Activated CD4-positive, alpha-beta T cell treated with anti-CD3 and anti-CD28 coated beads, Interleukin-2, amount 50 U/mL, for 16 hours (primary cell): ENCODE measurements around the gene BTBD9.

Experiments used
- DNase-seq: peaks from one replicate; pipeline ENCODE4 v3.0.0-alpha.2; 2020

Gene BTBD9

DNA sequence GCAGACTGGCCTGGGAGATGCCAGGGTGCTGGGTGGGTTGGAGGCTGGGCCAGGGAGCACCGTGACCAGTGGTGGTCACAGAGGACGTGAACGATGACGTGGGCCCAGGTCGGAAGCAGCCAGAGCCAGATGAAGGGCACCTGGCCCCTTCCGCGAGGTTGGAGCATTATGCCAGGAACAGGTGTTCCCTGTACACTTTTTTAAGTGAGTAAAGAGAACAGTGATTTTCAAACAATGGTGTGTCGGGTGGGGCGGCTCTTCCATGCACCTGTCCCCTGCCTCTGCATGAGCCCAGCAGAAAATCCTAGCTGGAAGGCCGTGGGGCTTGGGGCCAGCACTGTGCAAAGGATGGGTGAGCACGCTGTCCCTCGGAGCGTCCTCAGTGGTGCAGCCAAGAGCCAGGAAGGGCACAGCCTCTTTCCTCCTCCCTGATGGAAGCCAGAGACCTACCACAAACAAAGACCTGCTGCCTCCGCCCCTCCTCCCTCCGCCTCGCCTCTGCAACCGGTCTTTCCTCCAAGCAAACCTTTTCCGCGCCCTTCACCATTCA lies 469.7 kb downstream of the BTBD9 start:
- no peak for DNase-seq

DNA sequence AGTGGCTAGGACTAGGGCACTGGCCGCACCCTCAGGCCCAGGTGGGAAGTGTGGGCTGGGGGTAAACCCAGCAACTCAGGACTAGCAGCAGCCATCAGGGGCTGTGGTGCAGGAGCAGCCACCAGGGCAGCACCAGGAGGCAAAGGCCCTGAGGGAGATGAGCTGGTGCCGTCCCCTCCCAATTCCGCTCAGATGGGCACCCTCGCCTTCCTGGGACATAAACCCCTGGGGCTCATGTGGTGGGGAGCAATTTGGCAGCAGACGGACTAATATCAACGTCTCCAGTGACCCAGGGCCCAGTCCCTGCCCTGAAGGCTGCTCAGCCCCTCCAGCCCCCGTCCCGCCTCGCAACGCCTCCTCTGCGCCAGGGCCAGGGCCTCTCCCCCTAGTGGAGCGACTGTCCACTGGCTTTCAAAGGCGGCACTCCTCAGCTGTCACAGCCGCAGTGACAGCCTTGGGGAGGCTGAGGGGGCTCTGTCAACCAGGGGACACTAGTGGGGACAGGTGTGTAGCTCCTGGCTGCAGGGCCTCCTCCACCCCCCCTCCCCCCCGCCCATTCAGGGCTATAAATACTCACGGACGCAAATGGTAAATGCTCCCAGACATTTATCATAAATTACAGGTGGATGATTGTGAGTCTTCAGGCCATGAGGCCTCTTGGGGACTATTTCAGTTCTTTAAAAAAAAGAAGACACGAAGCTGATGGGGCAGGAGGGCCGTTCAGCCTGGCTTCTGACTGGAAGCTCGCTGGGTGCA lies 470.3 kb downstream of the BTBD9 start:
- DNase-seq: no peak

DNA sequence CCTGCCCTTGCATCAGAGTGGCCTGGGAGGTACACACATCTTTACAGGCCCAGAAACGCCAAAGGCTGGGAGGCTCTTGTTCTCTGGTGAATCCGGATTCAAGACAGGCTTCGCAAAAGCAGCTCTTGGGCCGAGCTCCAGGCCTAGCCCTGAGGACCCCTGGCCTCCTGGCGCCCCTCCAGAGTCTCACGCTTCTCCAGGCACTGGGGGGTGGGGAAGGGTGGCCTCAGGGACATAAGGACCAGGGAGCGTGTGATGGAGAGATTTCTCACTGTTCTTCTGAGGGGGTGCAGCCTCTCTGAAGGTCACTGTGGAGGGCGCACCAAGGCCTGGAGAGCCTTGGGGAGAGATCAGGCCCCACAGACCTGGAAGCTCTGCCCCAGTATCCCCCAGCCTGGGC lies 471.0 kb downstream of the BTBD9 start:
- no peak for DNase-seq

DNA sequence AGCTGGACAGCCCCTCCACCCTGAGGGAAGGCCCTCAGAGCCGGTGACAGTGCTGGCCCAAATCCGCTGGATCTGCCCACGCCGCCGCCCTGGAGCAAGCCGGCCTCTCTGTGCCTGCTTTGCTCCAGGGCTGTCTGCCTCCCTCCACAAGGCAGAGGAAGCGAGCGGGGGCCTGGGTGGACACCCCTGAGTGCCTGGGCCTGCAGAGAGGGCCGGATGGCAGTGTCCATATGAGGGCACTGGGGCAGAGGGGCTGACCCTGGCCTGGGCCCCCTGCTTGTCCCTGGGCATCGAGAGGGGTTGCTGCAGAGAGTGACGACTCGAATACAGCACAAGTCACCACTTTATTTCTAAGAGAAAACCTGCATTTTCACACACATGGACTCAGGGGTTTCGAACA lies 471.6 kb downstream of the BTBD9 start:
- DNase-seq: no peak

GRCh38 chr6:38167598-38167997 lies 472.1 kb downstream of the BTBD9 start:
- DNase-seq: no peak

GRCh38 chr6:38166411-38167240 lies 473.1 kb downstream of the BTBD9 start:
- no peak for DNase-seq

GRCh38 chr6:38164671-38165108 lies 475.0 kb downstream of the BTBD9 start:
- DNase-seq: no peak

DNA sequence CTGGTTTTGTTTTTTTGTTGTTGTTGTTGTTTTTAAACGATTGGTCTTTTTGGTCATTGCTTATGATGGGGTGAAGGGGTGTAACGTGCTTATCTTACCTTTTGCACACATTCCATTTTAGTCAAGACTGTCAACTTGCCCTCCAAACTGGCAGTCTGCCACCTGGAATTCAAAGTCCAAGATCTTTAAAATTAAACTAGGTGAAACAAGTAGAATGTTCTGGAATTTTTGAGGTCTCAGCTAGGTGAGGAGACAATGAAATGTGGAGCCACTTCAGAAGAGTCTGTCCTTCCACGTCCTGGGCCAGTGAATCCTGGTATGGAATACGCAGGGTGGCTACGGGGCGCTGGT lies 475.6 kb downstream of the BTBD9 start:
- no peak for DNase-seq

DNA sequence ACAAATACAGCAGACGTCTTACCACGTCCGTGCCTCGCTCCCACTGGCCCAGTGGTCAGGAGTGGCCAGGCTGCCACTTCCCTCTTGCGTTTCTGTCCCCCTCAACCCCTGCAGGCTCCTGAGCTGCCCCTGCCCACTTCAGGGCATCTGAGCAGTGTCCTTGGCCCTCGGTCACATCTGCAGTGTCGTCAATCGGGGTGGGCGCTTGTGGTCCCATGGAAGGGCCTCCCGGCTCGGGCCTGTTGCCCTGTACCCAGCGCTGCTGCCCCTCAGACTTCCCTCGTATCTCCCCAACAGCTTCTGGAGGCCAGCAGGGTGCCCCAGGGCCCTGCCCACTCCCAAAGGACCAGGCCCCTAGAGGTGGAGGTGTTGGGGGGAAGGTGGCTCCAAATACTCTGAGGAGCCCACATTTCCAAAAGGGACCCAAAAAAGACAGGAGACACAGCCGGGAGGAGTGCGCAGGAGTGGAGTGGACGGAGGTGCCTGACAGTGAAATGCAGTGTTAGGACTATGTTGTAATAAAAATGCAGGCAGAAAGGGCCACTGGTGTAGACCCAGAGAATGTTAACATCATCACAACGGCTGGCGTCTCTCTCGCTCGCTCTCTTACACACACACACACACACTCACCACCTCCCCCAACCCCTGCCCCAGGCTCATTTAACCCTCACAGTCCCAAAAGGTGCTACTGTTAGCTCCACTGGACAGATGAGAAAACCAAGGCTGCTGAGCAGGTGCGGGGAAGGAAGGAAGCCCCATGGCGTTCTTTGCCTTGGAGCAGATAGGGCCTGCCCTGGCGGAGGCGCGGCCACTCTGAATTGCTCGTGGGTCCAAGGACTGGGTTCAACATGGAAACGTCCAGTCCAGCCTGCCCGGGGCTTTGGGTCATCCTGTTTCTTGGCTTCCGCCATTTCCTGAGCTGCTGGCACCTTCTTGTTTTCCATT lies 476.3 kb downstream of the BTBD9 start:
- no peak for DNase-seq

DNA sequence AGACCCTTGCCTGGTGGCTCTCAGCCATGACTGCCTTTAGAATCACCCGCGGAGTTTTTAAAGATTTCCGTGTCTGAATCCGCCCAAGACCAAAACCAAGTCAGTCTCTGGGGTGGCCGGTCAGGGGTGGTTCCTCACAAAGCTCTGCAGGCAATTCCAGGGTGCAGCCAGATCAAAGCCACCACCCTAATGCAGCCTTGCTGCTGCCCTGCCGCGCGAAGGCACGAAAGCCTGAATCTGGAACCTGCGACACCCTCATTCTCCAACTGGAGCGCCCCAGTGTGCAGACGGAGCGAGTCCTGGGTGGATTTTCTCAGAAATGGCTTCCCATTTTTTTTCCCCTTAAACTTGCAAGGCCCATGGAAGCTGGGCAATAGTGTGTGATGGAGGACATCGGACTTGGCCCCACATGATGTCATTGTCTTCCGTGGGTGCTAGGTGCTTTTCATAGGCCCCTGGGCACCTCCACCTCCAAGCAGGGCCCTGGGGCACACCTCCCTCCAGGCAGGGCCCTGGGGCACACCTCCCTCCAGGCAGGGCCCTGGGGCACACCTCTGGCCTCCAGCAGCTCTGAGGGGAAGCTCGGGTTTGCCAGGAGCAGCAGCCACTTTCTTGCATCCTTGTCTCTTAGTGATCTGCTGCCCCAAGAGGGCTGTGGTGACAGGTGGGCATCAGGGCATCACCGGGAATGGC lies 477.1 kb downstream of the BTBD9 start:
- DNase-seq: no peak

GRCh38 chr6:38161754-38162492 lies 477.8 kb downstream of the BTBD9 start:
- DNase-seq: no peak

DNA sequence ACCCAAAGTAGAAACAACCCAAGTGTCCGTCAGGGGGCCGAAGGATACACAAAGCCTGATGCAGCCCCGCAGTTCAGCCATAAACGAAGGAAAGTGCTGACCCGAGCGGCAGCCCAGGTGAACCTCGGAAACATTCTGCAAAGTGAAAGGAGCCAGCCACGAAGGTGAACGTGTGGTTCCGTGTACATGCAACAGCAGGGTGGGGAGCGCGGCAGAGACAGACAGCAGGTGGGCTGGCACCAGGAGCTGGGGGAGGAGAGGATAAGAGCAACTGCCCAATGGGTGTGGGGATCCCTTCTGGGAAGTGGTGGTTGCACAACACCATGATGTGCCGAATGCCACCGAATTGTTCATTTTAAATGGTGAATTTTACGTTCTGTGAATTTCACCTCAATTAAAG lies 478.4 kb downstream of the BTBD9 start:
- no peak for DNase-seq

- no peak for DNase-seq
Measured at GRCh38 chr6:38160831-38161230, 478.9 kb downstream of the BTBD9 start.

GRCh38 chr6:38159596-38159995 lies 480.1 kb downstream of the BTBD9 start:
- no peak for DNase-seq

DNA sequence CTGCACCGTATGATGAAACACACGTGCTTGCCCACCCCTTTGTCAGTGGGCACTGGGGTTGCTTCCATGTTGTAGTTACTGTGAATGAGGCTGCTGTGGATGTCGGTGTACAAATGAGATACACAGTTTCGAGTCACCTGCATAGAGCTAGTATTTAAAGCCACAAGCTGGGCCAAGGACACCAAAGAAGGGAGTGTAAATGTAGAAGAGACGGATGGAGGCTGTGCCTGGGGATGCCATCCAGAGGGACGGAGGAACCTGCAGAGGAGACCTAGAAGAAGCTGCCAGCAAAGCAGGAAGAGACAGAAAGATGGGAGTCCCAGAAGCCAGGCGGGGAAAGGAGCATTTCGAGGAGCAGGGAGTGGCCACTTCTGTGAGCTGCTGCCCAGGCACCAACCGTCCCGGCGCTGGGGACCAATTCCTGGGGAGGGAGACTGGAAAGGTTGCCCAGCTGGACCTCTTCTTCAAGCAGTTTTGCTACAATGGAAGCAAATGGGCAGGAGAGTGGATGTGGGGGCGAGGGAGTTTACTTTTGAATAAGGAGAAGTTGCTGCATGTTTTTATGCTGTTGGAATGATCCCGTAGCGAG lies 480.9 kb downstream of the BTBD9 start:
- no peak for DNase-seq

GRCh38 chr6:38157905-38158304 lies 481.8 kb downstream of the BTBD9 start:
- no peak for DNase-seq

DNA sequence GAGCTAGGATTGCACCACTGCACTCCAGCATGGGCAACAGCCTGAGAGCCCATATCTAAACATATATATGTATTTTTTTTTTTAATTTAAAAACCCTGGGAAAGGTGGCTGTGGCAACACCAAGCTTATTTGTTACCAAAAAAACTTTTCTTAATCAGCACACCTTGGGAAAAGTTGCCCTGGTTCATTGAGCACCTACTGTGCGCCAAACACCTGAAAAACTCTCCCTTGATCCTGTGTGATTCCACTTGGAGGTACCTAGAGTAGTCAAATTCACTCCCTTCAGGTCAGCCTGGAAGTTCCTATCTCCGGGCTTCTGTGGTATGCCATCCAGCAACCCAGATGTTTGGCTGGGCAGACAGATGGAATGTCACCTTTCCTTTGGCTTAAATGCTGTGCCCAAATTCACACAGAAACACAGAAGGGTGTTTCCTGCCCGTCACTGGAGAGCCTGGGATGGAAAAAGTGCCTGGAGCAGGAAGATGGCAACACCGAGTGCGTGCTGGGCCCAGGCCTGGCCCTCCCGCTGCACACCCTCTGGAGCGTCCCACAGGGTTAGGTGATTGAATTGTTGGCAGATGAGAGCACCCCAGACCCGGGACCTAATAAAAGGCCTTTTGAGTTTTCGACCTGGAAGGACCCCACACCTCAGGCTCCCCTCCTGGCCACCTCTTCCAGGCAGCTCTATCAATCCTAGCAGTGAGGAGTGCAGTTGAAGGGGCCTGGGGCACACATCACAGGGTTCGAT lies 482.7 kb downstream of the BTBD9 start:
- DNase-seq: no peak

DNA sequence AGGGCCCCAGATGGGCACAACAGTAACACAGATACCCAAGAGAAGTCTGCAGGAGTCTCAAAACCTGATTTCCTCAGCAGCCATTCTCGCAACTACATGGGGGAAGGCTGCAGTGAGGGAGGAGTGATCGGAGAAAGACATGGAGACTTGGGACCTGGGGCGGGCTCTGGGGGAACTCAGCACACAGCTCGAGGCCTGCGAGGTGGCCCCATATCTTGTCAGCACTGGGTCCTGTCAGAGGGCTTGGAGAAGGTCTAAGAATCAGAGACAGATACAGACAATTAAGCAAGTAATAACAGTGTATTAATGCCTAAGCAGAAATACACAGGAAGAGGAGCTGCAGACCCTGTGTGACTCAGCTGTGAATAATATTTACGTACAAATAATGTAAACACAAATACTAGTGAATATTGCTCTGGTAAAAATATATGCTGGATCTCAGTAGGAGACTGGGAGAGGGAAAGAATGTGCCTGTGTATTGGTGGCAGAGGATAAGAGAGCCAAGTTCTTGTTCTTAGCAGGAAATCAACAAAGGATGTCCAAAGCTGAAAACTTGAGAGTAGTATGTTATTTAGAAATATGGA lies 484.0 kb downstream of the BTBD9 start:
- DNase-seq: no peak

- no peak for DNase-seq
Measured at GRCh38 chr6:38155144-38155543, 484.6 kb downstream of the BTBD9 start.

DNA sequence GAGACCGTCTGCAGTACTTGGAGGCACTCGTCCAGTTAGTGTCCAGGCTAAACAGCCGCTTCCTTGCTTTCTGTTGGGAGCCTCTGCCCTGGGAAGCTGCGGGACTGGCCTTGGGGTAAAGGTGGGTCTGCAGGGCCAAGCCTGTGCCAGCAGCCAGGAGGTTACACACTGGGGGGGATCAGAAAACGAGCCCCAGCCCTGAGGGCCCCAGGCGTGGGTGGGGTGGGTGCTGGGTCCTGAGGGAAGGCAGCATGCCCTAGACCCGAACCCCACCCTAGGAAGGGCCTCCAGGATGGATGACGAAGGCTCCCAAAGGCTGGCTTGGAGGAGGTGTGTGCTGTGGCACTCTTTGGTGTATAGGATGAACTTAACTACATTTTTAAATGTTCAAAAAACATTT lies 485.0 kb downstream of the BTBD9 start:
- DNase-seq: no peak
